Stimulated activated CD8-positive, alpha-beta memory T cell treated with anti-CD3 and anti-CD28 coated beads, Interleukin-4, amount 100 ng/mL, for 48 hours (primary cell): ENCODE results near the gene MAN2A2.

ENCODE experiments used
- DNase-seq: peaks from one replicate; pipeline ENCODE4 v3.0.0-alpha.2; 2020

MAN2A2 gene

GRCh38 chr15:90947577-90948357, 44.7 kb downstream of the MAN2A2 start:
- no peak for DNase-seq

GRCh38 chr15:90948506-90948905, 45.4 kb downstream of the MAN2A2 start:
- DNase-seq: no peak

GRCh38 chr15:90949979-90950675, 47.0 kb downstream of the MAN2A2 start:
- DNase-seq: no peak

DNA sequence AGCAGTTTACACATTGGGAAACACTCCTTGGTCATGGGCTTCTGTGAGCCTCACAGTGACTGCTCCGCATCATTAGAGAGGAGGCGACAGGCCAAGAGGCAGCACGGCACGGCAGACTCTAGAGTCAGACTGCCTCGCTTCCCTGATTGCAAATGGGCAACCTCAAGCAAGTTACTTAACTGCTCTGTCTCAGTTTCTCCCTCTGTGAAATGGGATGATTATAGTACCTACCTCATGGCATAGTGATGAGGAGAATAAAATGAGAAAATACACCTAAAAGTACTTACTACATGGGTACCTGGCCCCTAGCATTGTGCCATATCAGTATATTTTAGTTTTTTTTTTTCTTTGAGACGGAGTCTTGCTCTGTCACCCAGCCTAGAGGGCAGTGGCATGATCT, 47.6 kb downstream of the MAN2A2 start:
- no peak for DNase-seq

- DNase-seq: no peak
These were observed 50.0 kb downstream of the MAN2A2 start for GRCh38 chr15:90952901-90953677.

GRCh38 chr15:90953947-90954711, 51.0 kb downstream of the MAN2A2 start:
- no peak for DNase-seq

- DNase-seq: peak; percentile 94
These were observed 51.9 kb downstream of the MAN2A2 start, which contains the start of gene RCCD1 for GRCh38 chr15:90954712-90955623. RCCD1 (plus strand) TSS chr15:90954884; CDS start chr15:90956735, 1,851 bp downstream.

- no peak for DNase-seq
These were observed 52.6 kb downstream of the MAN2A2 start for GRCh38 chr15:90955624-90956273.

DNA sequence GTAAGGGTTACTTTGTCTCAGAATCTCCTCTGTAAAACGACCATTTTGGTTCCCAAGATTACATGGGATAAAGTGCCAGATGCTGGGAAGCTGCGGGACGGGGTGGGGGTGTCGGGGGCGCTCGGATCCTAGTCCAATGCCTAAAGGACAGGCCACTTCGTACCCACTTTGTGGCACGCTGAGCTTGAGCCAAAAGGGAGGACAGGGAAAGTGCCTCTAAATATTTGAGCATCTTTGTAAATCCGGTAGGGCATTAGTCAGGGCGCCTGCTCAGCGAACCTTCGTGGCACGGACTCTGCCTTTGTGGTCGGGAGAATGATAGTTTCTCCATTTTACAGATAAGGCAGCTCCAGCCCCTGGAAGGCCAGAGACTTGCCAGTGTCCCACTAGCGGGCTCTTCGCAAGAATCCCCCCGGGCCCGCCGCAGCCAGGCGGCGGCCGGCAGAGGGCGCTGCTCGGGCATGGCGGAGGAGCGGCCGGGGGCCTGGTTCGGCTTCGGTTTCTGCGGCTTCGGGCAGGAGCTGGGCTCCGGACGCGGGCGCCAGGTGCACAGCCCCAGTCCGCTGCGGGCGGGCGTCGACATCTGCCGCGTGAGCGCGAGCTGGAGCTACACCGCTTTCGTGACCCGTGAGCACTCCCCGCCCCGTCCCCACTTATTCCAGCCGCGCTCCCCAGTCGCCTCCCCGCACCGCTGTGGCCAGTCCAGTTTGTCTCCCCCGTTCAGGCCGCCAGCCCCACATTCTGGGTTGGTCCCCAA, 53.4 kb downstream of the MAN2A2 start:
- DNase-seq: peak; percentile 84

- no peak for DNase-seq
These were observed 54.1 kb downstream of the MAN2A2 start for GRCh38 chr15:90957031-90957790.

- no peak for DNase-seq
These were observed 54.7 kb downstream of the MAN2A2 start for GRCh38 chr15:90957791-90958190.

DNA sequence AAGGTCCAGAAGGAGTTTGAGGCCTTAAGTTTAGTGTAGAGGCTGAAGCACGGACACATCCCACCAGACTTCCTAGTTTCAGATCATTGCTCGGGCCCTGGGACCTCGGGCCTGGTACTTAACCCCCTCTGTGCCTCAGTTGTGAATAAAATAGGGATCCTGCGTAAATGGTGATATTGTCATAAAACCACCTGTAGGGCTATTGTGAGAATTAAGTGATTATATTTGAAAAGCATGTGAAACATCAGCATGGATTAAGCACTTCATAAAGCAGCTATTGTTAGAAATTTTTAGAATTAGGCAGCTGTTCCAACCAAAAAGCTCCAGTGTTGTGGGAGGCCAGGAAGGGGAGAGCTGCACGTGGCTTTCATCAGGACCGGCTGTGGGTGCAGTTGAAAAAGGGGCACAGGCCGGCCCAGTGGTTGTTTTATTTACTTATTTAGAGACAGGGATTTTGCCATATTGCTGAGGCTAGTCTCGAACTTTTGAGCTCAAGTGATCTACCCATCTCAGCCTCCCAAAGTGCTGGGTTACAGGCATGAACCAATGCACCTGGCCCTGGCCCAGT, 56.0 kb downstream of the MAN2A2 start:
- DNase-seq: no peak

DNA sequence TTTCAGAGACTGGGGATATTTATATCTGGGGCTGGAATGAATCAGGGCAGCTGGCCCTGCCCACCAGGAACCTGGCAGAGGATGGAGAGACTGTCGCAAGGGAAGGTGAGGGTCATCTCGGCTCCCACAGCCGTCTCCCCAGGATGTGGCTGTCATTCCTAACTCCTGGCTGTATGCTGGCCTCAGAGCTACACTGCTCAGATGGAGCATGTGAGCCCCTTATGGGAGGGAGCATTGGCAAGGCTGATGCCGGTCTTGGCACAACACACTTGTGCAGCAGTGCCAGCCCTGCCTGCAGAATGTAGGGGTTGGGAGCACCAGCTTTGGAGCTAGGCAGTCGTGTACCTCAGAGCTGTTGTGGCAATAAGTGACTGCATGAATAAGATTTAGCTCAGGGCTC, 56.8 kb downstream of the MAN2A2 start:
- no peak for DNase-seq

DNA sequence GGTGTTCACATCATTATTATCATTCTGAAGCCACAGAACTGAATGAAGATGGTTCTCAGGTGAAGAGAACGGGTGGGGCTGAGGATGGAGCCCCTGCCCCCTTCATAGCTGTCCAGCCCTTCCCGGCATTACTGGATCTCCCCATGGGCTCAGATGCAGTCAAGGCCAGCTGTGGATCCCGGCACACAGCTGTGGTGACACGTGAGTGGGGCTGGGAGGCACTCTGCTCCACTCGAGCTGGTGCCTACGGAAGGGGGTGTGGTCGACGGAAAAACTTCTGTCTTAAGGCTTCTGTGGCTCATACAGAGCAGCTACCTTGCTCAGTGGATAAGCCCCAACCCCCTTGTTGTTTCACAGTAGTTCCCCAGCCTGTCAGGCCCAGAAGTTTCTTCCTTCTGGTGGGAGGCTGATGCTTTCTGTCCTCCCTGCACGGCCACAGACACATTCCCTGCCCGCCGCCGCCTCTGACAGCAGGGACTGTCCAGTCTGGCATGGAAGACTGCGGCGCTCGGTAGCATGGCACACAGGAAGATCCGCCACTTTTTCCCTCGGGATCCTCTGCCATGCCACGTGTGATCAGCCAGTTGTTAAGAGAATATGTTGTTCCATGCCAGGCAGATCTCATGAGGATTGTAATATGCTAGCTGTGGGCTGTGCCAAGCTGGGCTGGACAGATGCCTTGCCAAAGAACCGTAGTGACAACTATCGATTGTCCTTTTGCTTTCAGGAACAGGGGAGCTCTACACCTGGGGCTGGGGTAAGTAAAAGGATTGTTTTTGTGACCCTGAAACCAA, 57.4 kb downstream of the MAN2A2 start:
- no peak for DNase-seq

DNA sequence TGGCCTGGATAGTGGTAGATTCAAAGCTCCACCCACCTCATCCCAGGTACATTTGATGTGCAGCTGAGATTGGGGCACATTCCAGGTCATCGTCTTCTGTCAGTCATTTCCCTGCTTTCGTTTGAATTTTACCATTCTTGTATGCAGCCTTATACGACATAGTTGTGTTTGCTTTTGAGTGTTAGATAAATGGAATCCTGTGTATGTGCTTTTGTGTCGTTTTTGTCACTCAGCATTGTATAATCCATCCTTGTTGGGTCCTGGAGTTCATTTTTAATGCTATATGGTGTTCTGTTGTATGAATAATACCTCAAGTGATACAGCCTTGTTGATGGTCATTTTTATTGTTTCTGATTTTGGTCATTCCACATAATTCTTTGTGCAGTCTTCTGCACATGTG, 58.9 kb downstream of the MAN2A2 start:
- DNase-seq: no peak

- DNase-seq: no peak
These were observed 63.2 kb downstream of the MAN2A2 start for GRCh38 chr15:90966262-90966661.

DNA sequence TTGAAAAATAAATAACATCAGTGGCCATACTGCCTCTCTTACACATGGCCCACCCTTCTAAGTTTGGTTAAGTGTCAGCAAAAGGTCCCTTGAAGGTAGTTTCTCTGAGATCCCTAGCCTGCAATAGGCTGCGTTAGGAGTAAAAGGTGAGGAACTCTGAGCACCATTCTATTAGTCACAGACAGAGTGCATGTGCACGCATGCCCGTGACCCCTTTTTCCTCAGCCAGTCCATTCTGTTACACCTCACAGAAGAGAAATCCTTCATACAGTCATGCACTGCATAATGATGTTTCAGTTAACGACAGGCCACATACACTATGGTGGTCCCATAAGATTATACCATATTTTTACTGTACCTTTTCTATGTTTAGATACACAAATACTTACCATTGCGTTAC, 64.1 kb downstream of the MAN2A2 start:
- DNase-seq: no peak

- DNase-seq: no peak
These were observed 65.3 kb downstream of the MAN2A2 start for GRCh38 chr15:90968434-90968833.
